SK-N-MC (cell line): Measurements from ENCODE around the gene CFDP1.

Experiments
- DNase-seq: peaks from one replicate; pipeline ENCODE4 v3.0.0-alpha.2; 2011; ENCODE audit warnings: low read depth, low spot score
- H3K27ac ChIP-seq: fragments of 200-600 bp; sonication (generic); 2 replicates; pipeline ENCODE4 v1.5.1; 2016; ENCODE audit warnings: mixed run types
- H3K36me3 ChIP-seq: fragments of 200-600 bp; sonication (generic); 2 replicates; pipeline ENCODE4 v1.6.1; 2017; ENCODE audit warnings: antibody characterized with exemption, low read length, mixed read lengths; ENCODE audit not compliant: insufficient read depth
- H3K4me3 ChIP-seq: fragments of 200-600 bp; sonication (generic); 2 replicates; pipeline ENCODE4 v1.5.1; 2016
- H3K9ac ChIP-seq: fragments of 200-600 bp; sonication (generic); 2 replicates; pipeline ENCODE4 v1.8.0; 2017; ENCODE audit warnings: mixed run types, mixed read lengths; ENCODE audit not compliant: insufficient read length
- H3K9me3 ChIP-seq: fragments of 200-600 bp; sonication (generic); 2 replicates; pipeline ENCODE4 v1.6.1; 2017; ENCODE audit warnings: low read depth, mild to moderate bottlenecking, antibody characterized with exemption, low read length, moderate library complexity, mixed read lengths
- EZH2 ChIP-seq: fragments of 200-600 bp; sonication (generic); IDR thresholded peaks from one replicate; pipeline ENCODE4 v1.6.1; 2017; ENCODE audit warnings: antibody characterized with exemption
- FOXP2 ChIP-seq: optimal IDR thresholded peaks from 2 replicates; pipeline ENCODE3; 2011; ENCODE audit warnings: mild to moderate bottlenecking, moderate library complexity; ENCODE audit not compliant: insufficient read depth; ENCODE audit errors: extremely low read length, control extremely low read depth
- POLR2AphosphoS5 ChIP-seq: IDR thresholded peaks from 2 replicates; pipeline ENCODE4 v1.6.1; 2012; ENCODE audit warnings: mild to moderate bottlenecking, low read depth, low read length, borderline replicate concordance

The CFDP1 gene

DNA sequence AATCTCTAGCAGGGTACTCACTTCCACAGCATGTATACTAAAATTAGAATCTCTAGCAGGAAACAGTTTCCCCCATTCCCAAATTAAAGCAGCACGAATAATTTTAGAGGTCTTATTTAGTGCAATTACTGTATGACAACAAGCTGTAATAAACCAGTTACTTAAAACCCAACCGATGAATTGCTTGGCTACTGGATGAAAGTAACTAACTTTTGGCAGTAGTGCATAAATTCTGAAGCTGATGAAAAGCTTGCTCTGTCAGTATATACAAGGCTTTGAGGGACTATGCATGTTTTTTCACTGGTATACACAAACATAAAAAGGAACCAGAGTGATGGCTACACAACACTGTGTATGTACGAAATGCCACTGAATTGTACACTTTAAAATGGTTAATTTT lies 89.4 kb downstream of the CFDP1 start:
- Histone ChIP-seq H3K27ac (no peak overlapping the region), H3K9ac (no peak overlapping the region)
- TF ChIP-seq POLR2AphosphoS5 = no peak
- no peak for TF ChIP-seq FOXP2
- no peak for TF ChIP-seq EZH2

DNA sequence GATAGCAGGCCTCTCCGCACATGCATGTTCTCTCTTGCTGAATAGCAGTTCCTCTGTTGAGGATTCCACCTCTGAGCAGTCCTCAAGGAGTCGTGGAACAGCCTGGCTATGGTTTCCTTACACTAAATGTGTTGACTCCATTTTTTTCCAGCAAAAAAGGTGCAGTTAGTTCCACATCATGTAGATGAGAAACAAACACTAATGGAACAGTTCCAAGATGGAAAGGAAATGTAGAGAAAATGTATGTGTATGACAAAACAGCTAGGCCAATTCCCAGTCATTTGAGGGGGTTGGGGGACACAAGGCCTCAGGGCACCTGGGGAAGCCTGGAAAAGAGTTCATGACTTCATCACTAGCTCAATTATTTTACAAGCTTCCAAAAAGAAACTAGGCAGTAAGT lies 90.0 kb downstream of the CFDP1 start:
- TF ChIP-seq FOXP2 = no peak
- TF ChIP-seq POLR2AphosphoS5 = no peak
- no peak for TF ChIP-seq EZH2
- DNase-seq = no peak
- Histone ChIP-seq H3K36me3 (no peaks in the 10 kb centered on the region), H3K9ac (no peak overlapping the region), H3K4me3 (no peak overlapping the region), H3K27ac (no peak overlapping the region), H3K9me3 (no peaks in the 10 kb centered on the region)

More for the DNA sequence above, 89.4 kb downstream of the CFDP1 start:
- no peak overlapping the region for H3K4me3 ChIP-seq
- DNase-seq = no peak
- no peaks in the 10 kb centered on the region for H3K36me3 ChIP-seq
- H3K9me3 ChIP-seq = no peaks in the 10 kb centered on the region

DNA sequence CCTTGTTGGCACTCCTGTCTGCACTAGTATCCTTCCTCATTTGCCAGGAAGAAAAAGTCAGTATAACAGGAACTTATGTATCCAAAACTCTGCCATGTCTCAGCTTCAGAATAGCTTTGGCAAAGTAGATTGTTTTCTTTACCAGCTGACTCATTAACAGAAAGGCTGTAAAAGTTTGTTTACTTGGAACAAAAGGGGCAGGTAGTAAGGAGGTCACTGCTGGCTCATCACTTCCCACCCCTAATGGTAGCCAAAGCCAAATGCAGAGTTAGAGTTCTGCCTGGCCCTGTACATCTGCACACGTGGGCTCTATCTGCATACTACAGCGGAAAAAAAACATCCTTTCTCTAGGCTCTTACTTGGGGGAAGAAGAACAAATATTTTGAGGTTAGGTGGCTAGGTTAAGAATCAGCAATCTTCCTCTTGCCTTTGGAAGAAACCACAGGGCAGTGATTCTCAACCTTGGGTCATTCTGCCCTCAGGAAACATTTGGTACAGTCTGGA lies 90.9 kb downstream of the CFDP1 start:
- DNase-seq = no peak
- Histone ChIP-seq H3K4me3 (no peak overlapping the region), H3K9ac (no peak overlapping the region), H3K36me3 (no peaks in the 10 kb centered on the region), H3K9me3 (no peaks in the 10 kb centered on the region), H3K27ac (no peak overlapping the region)
- TF ChIP-seq EZH2 (no peak), FOXP2 (no peak), POLR2AphosphoS5 (no peak)

DNA sequence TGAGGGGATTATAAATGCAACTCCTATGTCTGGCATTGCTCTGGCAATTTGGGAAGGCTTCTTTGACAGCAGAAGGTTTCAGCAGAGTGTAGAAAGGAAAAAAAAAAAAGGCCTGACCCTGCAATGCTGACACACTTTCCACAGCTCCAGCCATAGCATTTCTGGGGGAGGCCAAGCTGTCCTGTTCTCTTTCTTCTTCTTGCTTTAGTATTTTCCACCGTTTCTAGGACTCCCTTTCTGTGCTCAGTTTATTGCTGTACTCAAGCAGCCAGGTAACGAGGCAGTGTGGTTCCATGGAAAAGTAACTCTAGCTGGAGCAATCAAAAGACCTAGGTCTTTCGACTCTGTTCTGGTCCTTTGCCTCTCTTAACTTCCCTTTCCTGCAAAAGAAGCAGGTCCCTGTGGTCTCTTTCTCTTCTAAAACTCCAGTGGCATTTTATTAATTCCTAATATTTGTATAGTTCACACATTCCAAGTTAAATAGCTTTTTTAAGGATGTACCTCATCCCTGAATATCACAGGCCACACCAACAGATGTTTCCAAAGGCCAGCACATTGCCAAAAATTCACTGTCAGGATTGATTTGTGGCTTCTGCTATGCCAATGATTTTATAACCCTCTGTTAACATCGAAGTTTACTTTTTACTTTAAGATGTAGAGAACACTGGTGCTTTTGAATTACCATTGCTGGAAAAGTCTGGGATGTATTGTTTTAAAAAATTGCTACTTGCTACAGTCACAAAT lies 91.6 kb downstream of the CFDP1 start:
- Histone ChIP-seq H3K9me3 (no peaks in the 10 kb centered on the region), H3K36me3 (no peaks in the 10 kb centered on the region), H3K27ac (no peak overlapping the region), H3K9ac (no peak overlapping the region), H3K4me3 (no peak overlapping the region)
- no peak for DNase-seq
- no peak for TF ChIP-seq FOXP2
- TF ChIP-seq POLR2AphosphoS5 = no peak
- TF ChIP-seq EZH2 = no peak

DNA sequence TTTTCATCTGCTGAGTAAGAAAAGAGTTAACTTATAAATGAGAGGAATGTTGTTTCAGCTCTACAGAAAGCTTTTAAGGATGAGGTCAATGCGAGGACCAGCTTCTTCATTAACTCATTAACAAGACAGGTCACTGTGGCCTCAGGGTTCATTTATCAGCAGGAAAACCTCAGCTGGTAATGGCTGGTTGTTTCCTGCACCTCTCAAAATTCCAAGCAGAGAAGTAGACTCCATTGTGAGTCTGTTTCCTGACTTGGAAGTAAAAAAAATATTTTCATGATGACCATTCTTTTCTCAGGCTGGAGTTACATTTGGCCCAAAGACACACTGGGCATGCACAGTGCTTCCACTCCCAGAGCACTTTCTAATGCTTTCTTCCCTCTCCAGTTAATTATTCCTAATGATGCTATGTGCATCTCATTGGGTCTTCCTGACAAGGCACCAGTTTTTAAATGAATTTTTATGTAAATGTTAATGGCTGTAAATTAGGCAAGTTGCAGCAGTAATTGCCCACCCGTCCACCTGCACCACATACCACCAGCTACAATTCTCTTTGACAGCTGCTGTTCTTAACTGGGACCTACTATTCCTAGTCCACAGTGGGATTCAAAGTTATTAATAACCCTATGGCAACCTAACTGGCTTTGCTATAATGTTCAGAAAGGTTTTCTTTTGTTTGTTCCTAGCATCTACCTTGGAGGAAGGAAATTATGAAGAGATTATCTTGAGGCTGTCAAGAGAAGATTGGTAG lies 92.4 kb downstream of the CFDP1 start:
- Histone ChIP-seq H3K4me3 (no peak overlapping the region), H3K9me3 (no peaks in the 10 kb centered on the region), H3K9ac (no peak overlapping the region), H3K36me3 (no peaks in the 10 kb centered on the region), H3K27ac (no peak overlapping the region)
- no peak for DNase-seq
- TF ChIP-seq POLR2AphosphoS5 (no peak), EZH2 (no peak), FOXP2 (no peak)

DNA sequence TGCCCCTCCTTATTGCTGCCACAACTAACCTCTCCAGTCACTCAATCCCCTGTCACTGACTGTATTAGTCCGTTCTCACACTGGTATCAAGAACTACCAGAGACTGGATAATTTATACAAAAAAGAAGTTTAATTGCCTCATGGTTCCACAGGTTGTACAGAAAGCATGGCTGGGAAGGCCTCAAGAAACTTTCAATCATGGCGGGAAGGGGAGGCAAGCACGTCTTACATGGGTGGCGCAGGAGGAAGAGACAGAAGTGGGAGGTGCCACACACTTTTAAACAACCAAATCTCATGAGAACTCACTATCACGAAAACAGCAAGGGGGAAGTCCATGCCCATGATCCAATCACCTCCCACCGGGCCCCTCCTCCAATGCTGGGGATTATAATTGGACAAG lies 95.9 kb downstream of the CFDP1 start:
- no peak overlapping the region for H3K9ac ChIP-seq
- no peak overlapping the region for H3K4me3 ChIP-seq
- DNase-seq = no peak
- no peaks in the 10 kb centered on the region for H3K36me3 ChIP-seq
- H3K9me3 ChIP-seq = no peaks in the 10 kb centered on the region
- no peak for TF ChIP-seq FOXP2
- no peak for TF ChIP-seq EZH2
- no peak for TF ChIP-seq POLR2AphosphoS5
- no peak overlapping the region for H3K27ac ChIP-seq

DNA sequence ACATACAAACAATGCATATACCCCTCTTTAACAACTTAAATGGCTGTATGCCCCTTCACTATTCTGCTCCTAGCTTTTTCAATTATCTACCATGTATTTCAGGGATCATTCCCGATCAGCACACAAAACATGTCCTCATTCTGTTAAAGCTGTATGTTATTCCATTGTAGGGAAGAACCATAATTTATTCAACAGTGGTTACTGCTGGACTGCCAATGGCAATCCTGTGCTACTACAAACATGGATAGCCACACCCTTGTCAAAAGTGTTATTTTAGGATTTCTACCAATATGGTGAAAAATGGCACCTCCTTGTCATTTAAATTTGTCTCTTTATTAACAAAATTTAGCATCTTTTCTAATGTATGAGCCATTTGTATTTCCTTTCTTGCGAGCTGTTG lies 96.8 kb downstream of the CFDP1 start:
- H3K27ac ChIP-seq = no peak overlapping the region

DNA sequence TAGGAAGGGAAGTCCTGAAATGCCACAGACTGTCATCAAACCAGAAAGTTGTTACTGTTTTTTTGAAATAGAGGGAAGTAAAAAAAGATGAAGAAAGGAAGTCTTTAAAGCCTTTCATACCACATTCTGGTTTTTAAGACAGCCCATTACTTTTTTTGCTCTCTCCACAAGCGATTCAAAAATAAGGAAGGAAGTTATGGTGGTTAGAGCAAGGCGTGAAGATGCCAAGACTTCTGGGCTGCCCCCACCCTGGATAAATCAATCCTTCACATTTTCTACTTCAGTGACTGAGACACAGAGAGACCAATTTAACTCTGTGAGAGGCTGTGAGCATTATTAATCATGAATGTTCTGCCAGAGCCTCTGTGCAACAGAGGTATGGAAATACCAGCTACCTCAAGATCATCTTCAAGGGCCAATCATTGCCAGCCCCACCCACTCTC lies 99.6 kb downstream of the CFDP1 start:
- Histone ChIP-seq H3K9me3 (no peaks in the 10 kb centered on the region), H3K27ac (0 out of 2 replicates have a peak overlapping the region, but pooled peaks have one; percentile 46), H3K9ac (no peak overlapping the region), H3K36me3 (no peaks in the 10 kb centered on the region), H3K4me3 (no peak overlapping the region)
- TF ChIP-seq POLR2AphosphoS5 (no peak), FOXP2 (no peak), EZH2 (no peak)
- no peak for DNase-seq

More for the DNA sequence above, 96.8 kb downstream of the CFDP1 start:
- Histone ChIP-seq H3K36me3 (no peaks in the 10 kb centered on the region), H3K9me3 (no peaks in the 10 kb centered on the region), H3K9ac (no peak overlapping the region), H3K4me3 (no peak overlapping the region)
- TF ChIP-seq FOXP2 (no peak), POLR2AphosphoS5 (no peak), EZH2 (no peak)
- no peak for DNase-seq

DNA sequence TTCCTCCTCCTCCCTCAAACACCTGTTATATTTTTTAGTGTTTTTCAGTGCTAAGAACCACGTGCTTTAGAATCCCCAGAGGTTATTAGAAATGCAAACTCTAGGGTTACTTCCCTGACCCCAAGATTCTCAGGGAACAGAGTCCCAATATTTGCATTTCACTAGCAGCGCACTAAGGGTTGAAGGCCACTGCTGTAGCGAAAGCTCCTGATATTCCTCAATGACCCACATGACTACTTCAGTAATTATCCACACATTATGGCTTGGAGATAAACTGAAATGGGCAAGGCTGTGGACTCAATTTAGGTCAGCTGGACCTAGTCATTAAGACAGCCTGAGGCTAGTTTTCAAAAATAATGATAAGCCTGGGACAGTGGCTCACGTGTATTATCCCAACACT lies 103.4 kb downstream of the CFDP1 start:
- H3K9ac ChIP-seq = no peak overlapping the region
- H3K27ac ChIP-seq = no peak overlapping the region
- TF ChIP-seq POLR2AphosphoS5 (no peak), FOXP2 (no peak)
- no peaks in the 10 kb centered on the region for H3K36me3 ChIP-seq
- no peak for DNase-seq
- H3K9me3 ChIP-seq = no peaks in the 10 kb centered on the region
- H3K4me3 ChIP-seq = no peak overlapping the region
